ENCODE data around the gene ANKS4B.
A peak's percentile ranks its signal among the peaks of the same experiment; 100 is the strongest.
"Not testable (repeated sequence)": the region's sequence is repeated elsewhere in the genome, so short reads cannot be mapped to it uniquely, and the experiment has no call there.

ANKS4B gene

DNA sequence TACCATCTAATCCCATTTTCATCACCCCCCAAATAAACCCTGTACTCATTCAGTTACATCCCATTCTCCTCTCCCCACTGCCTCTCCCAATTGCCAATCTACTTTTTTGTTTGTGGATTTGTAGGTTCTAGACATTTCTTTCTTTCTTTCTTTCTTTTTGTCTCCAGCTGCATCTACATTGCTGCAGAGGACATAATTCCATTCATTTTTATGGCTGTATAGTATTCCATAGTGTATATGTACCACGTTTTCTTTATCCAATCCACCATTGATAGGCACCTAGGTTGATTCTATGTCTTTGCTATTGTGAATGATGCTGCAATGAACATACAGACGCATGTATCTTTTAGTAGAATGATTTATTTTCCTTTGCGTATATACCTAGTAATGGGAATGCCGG, 50.9 kb downstream of the ANKS4B start:
- Histone ChIP-seq H3K9me3 (ENCODE audit: control insufficient read depth in 2 of 2, low read length in 2 of 2) (no peaks in the 10 kb centered on the region), H3K27me3 (ENCODE audit: control insufficient read depth in 2 of 2, insufficient read depth in 2 of 2, low read length in 2 of 2) (peaks cover 0 to 3% of the 10 kb centered on the region in 2 donors), H3K36me3 (ENCODE audit: control insufficient read depth in 2 of 2, insufficient read depth in 2 of 2, low read length in 2 of 2) (no peaks in the 10 kb centered on the region), H3K27ac (ENCODE audit: low read depth in 2 of 2, low read length in 2 of 2) (no peak overlapping the region), H3K4me1 (ENCODE audit: control insufficient read depth in 2 of 2, insufficient read depth in 2 of 2, low read length in 2 of 2) (peaks cover 0 to 4% of the 10 kb centered on the region in 2 donors), H3K4me3 (ENCODE audit: low read length in 2 of 2) (peak overlapping the region in 1 of 2 donors; percentile 63), H3K9ac (ENCODE audit: low read depth in 1 of 2, low read length in 2 of 2) (no peak overlapping the region)

DNA sequence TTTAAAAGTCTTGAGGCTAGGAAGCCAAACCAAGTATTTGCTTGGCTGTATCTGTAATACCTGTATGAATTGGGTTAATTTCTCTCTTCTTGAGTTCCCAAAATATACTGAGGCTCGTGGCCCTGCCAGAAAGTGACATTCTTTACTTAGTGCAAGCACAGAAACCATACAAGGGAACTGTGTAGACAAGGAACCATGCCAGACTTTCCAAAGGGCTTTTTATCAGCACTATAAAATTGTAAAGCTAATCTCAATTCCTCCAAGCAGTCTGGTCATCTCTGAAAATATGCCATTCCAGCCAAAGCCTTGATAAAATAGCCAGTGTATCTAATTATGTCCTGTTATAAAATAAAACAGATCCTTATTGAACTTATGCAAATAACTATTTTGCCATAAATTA, 51.8 kb downstream of the ANKS4B start:
- Histone ChIP-seq H3K4me3 (ENCODE audit: low read length in 2 of 2) (no peak overlapping the region), H3K9ac (ENCODE audit: low read depth in 1 of 2, low read length in 2 of 2) (no peak overlapping the region), H3K27me3 (ENCODE audit: control insufficient read depth in 2 of 2, insufficient read depth in 2 of 2, low read length in 2 of 2) (peaks cover 0 to 3% of the 10 kb centered on the region in 2 donors)

DNA sequence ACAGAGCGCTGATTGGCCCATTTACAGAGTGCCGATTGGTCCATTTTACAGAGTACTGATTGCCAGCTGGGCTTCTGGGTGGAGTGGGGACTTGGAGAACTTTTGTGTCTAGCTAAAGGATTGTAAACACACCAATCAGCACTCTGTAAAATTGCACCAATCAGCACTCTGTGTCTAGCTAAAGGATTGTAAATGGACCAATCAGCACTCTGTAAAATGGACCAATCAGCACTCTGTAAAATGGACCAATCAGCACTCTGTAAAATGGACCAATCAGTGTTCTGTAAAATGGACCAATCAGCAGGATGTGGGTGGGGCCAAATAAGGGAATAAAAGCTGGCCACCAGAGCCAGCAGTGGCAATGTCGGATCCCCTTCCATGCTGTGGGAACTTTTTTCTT, 56.3 kb downstream of the ANKS4B start:
- H3K4me1 ChIP-seq (ENCODE audit: control insufficient read depth in 2 of 2, insufficient read depth in 2 of 2, low read length in 2 of 2); H3K9ac ChIP-seq (ENCODE audit: low read depth in 1 of 2, low read length in 2 of 2); H3K9me3 ChIP-seq (ENCODE audit: control insufficient read depth in 2 of 2, low read length in 2 of 2); H3K27ac ChIP-seq (ENCODE audit: low read depth in 2 of 2, low read length in 2 of 2); H3K36me3 ChIP-seq (ENCODE audit: control insufficient read depth in 2 of 2, insufficient read depth in 2 of 2, low read length in 2 of 2); H3K27me3 ChIP-seq (ENCODE audit: control insufficient read depth in 2 of 2, insufficient read depth in 2 of 2, low read length in 2 of 2); H3K4me3 ChIP-seq (ENCODE audit: low read length in 2 of 2): not testable (repeated sequence)

More for the DNA sequence above, 51.8 kb downstream of the ANKS4B start:
- no peak overlapping the region for H3K27ac ChIP-seq (ENCODE audit: low read depth in 2 of 2, low read length in 2 of 2)
- no peaks in the 10 kb centered on the region for H3K9me3 ChIP-seq (ENCODE audit: control insufficient read depth in 2 of 2, low read length in 2 of 2)
- H3K4me1 ChIP-seq (ENCODE audit: control insufficient read depth in 2 of 2, insufficient read depth in 2 of 2, low read length in 2 of 2) = peaks cover 0 to 4% of the 10 kb centered on the region in 2 donors
- no peaks in the 10 kb centered on the region for H3K36me3 ChIP-seq (ENCODE audit: control insufficient read depth in 2 of 2, insufficient read depth in 2 of 2, low read length in 2 of 2)

DNA sequence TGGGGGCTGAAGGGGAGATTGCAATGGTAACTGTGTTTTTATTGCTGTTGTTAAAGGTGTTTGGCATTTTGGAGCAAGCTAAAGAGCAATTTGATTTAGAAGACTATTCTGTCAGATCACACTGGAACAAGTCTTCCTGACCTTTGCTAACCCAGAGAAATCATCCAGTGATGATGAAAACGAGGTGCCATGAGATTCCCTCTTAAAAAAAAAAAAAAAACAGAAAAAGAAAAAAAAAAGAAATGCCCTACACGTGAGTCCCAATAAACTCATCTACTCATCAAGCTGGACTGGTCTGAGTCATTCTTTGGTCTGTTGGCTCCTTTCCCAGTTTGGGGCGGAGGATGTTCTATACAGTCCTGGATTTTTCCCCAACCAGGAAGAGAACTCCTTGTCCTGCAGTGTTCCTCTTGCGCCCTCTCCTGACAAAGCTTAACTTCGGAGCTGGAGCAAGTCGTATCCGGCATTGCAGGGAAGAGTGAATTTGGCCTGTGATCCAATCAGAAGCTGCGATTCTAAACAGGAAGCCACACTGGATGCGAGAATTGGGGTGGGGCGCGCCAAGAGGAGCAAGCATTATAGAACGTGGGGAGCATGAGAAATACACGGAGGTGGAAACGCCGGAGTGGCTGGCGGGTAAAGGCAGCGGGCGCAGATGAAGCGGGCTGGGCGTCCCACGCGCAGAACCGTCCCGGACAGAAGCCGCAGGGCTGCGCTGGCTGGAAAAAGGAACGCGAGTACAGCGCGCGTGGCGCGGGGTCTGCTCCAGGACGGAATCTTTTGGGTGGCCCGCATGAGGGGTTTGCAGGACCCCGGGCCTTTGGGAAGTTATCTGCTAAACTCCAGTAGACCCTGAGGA, 67.0 kb downstream of the ANKS4B start:
- Histone ChIP-seq H3K27ac (ENCODE audit: low read depth in 2 of 2, low read length in 2 of 2) (peak overlapping the region; percentile 94 to 96), H3K9ac (ENCODE audit: low read depth in 1 of 2, low read length in 2 of 2) (peak overlapping the region; percentile 86 to 88), H3K4me1 (ENCODE audit: control insufficient read depth in 2 of 2, insufficient read depth in 2 of 2, low read length in 2 of 2) (peaks cover 6 to 12% of the 10 kb centered on the region in 2 donors), H3K36me3 (ENCODE audit: control insufficient read depth in 2 of 2, insufficient read depth in 2 of 2, low read length in 2 of 2) (no peaks in the 10 kb centered on the region), H3K27me3 (ENCODE audit: control insufficient read depth in 2 of 2, insufficient read depth in 2 of 2, low read length in 2 of 2) (no peaks in the 10 kb centered on the region), H3K9me3 (ENCODE audit: control insufficient read depth in 2 of 2, low read length in 2 of 2) (no peaks in the 10 kb centered on the region), H3K4me3 (ENCODE audit: low read length in 2 of 2) (peak overlapping the region; percentile 78 to 96)

DNA sequence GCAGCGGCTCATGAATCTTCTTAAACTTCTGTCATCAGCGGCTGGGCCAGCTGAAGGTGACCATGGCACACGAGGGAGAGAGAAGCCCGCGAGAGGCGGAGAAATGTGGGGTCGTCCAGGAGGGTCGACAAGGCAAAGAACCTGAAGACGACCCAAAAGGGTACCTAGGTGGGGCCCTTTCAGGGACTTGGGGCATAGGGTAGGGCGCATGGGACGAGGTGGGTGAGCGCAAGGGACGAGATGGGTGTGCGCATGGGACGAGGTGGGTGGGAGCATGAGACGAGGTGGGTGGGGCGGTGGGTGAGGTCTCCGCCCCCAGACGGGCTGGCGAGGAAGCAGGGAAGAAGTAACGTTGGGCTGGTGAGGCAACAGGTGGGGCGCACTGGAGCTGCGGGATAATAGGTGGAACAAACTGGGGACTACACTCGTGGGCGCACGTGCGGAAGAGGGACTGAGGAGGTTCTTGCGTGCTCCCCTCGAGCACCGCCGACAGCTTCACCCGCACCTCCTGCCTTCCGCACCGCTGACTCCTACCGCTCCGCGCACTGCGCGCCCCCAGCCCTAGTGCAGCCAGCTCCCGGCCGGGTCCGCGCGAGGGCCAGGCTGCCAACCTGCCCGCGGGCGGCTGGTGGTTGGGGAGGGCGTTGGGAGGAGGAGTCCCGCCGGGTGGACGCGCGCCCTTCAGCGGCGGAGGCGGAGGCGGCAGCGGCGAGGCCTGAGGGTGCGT, 67.8 kb downstream of the ANKS4B start:
- Histone ChIP-seq H3K36me3 (ENCODE audit: control insufficient read depth in 2 of 2, insufficient read depth in 2 of 2, low read length in 2 of 2) (no peaks in the 10 kb centered on the region), H3K4me3 (ENCODE audit: low read length in 2 of 2) (peak overlapping the region; percentile 78 to 96), H3K27ac (ENCODE audit: low read depth in 2 of 2, low read length in 2 of 2) (peak overlapping the region; percentile 94 to 96), H3K9ac (ENCODE audit: low read depth in 1 of 2, low read length in 2 of 2) (peak overlapping the region; percentile 86 to 88), H3K27me3 (ENCODE audit: control insufficient read depth in 2 of 2, insufficient read depth in 2 of 2, low read length in 2 of 2) (no peaks in the 10 kb centered on the region), H3K4me1 (ENCODE audit: control insufficient read depth in 2 of 2, insufficient read depth in 2 of 2, low read length in 2 of 2) (peaks cover 6 to 12% of the 10 kb centered on the region in 2 donors), H3K9me3 (ENCODE audit: control insufficient read depth in 2 of 2, low read length in 2 of 2) (no peaks in the 10 kb centered on the region)

DNA sequence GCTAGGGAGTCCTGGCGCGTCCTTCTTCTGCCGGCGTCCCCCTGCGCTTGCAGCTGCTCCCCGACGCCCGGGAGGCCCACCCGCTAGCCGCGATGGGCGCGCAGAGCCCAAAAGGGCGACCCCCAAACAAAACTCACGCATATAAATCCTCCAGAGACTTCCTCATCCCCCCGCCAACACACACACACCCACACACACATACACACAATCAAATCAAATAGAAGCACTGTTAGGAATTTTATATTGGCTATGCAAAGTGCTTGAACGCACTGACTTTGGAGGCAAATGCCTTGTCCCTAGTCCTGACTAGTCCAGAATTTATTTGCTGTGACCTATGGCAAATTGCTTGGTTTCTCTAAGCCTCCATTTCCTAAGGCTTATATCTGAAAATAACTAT, 68.4 kb downstream of the ANKS4B start:
- peaks cover 6 to 12% of the 10 kb centered on the region in 2 donors for H3K4me1 ChIP-seq (ENCODE audit: control insufficient read depth in 2 of 2, insufficient read depth in 2 of 2, low read length in 2 of 2)
- H3K9me3 ChIP-seq (ENCODE audit: control insufficient read depth in 2 of 2, low read length in 2 of 2) = no peaks in the 10 kb centered on the region
- no peaks in the 10 kb centered on the region for H3K27me3 ChIP-seq (ENCODE audit: control insufficient read depth in 2 of 2, insufficient read depth in 2 of 2, low read length in 2 of 2)
- peak overlapping the region; percentile 78 to 96 for H3K4me3 ChIP-seq (ENCODE audit: low read length in 2 of 2)
- H3K9ac ChIP-seq (ENCODE audit: low read depth in 1 of 2, low read length in 2 of 2) = peak overlapping the region; percentile 86 to 88
- H3K27ac ChIP-seq (ENCODE audit: low read depth in 2 of 2, low read length in 2 of 2) = peak overlapping the region; percentile 94 to 96
- no peaks in the 10 kb centered on the region for H3K36me3 ChIP-seq (ENCODE audit: control insufficient read depth in 2 of 2, insufficient read depth in 2 of 2, low read length in 2 of 2)

DNA sequence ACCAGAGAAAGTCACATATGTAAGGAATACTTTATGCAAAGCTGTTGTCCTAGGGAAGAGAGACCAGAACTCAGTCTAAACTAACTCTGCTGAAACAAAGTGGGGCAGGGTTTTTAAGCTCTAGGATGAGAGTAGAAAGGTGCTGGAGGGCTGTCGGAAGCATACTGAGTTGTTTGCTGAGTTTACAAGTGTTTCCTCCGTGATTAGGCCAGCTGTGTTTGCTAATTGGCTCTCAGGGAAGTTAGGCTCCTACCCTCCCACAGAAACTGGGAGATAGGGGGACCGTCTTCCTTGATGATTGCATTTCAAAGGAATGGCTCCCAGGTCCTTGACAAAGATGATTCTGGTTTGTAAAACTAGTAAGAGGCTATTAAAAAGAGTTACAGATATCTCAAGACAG, 69.0 kb downstream of the ANKS4B start:
- no peaks in the 10 kb centered on the region for H3K36me3 ChIP-seq (ENCODE audit: control insufficient read depth in 2 of 2, insufficient read depth in 2 of 2, low read length in 2 of 2)
- H3K9ac ChIP-seq (ENCODE audit: low read depth in 1 of 2, low read length in 2 of 2) = peak overlapping the region; percentile 86 to 88
- peak overlapping the region; percentile 94 to 96 for H3K27ac ChIP-seq (ENCODE audit: low read depth in 2 of 2, low read length in 2 of 2)
- H3K9me3 ChIP-seq (ENCODE audit: control insufficient read depth in 2 of 2, low read length in 2 of 2) = no peaks in the 10 kb centered on the region
- H3K27me3 ChIP-seq (ENCODE audit: control insufficient read depth in 2 of 2, insufficient read depth in 2 of 2, low read length in 2 of 2) = no peaks in the 10 kb centered on the region
- peak overlapping the region; percentile 78 to 96 for H3K4me3 ChIP-seq (ENCODE audit: low read length in 2 of 2)
- H3K4me1 ChIP-seq (ENCODE audit: control insufficient read depth in 2 of 2, insufficient read depth in 2 of 2, low read length in 2 of 2) = peaks cover 6 to 12% of the 10 kb centered on the region in 2 donors

DNA sequence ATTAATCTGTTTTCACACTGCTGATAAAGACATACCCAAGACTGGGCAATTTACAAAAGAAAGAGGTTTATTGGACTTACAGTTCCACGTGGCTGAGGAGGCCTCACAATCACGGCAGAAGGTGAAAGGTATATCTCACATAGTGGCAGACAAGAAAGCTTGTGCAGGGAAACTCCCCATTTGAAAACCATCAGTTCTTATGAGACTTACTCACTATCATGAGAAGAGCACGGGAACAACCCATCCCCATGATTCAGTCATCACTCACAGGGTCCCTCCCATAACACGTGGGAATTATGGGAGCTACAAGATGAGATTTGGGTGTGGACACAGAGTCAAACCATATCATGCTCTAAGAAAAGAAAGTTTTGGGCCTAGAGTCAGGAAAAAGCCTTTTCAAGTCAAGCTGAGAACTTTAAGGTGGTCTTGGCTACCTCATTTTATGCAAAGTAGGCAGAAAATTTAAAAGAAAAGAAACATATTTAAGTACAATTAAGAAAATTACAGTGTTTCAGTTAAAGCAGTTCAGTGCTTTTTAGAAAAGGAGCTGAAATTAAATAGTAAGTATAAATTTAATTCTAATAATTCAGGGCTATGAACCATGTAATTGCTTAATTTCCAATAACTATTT, 69.5 kb downstream of the ANKS4B start:
- H3K4me3 ChIP-seq (ENCODE audit: low read length in 2 of 2) = peak overlapping the region in 1 of 2 donors; percentile 78
- no peaks in the 10 kb centered on the region for H3K9me3 ChIP-seq (ENCODE audit: control insufficient read depth in 2 of 2, low read length in 2 of 2)
- no peaks in the 10 kb centered on the region for H3K36me3 ChIP-seq (ENCODE audit: control insufficient read depth in 2 of 2, insufficient read depth in 2 of 2, low read length in 2 of 2)
- peak overlapping the region; percentile 94 to 96 for H3K27ac ChIP-seq (ENCODE audit: low read depth in 2 of 2, low read length in 2 of 2)
- peaks cover 6 to 12% of the 10 kb centered on the region in 2 donors for H3K4me1 ChIP-seq (ENCODE audit: control insufficient read depth in 2 of 2, insufficient read depth in 2 of 2, low read length in 2 of 2)
- H3K9ac ChIP-seq (ENCODE audit: low read depth in 1 of 2, low read length in 2 of 2) = no peak overlapping the region
- H3K27me3 ChIP-seq (ENCODE audit: control insufficient read depth in 2 of 2, insufficient read depth in 2 of 2, low read length in 2 of 2) = no peaks in the 10 kb centered on the region
